ENCODE measurements around the gene KCNT2. TPM values are rescaled to one million over a fixed set of nuclear protein-coding genes. Genes with fewer than 3 reads are reported as not detected.

Gene KCNT2
- total and polyA plus RNA-seq, 10 of the 15 experiments (the other 5 are each of a cell fraction or from before 2014, with no cell fraction given): not detected

GRCh38 chr1:196461521-196461920 is 146.7 kb downstream of the KCNT2 start:
- no peaks in the 10 kb centered on the region for H3K27me3 ChIP-seq (replicated peaks in 1 of 2; ENCODE audit: control insufficient read depth in 2 of 2, insufficient read depth in 2 of 2, low read length in 1 of 2)
- H3K36me3 ChIP-seq (ENCODE audit: control insufficient read depth in 2 of 2, insufficient read depth in 2 of 2, low read length in 1 of 2): no peaks in the 10 kb centered on the region
- RAD21 ChIA-PET (ENCODE audit: unreplicated experiment): no interaction called here
- SMC1A ChIA-PET (ENCODE audit: uncharacterized antibody, unreplicated experiment): interaction anchor here (0.9 kb wide), 1 partner anchor 18 kb away, joined by 3 read pairs; no protein-coding TSS in a partner anchor
- no peak overlapping the region for H3K4me3 ChIP-seq
- TF ChIP-seq NFXL1 (IDR thresholded peaks at IDR 0.05; ENCODE audit: borderline replicate concordance): no peak
- TF ChIP-seq BCL3 (IDR thresholded peaks at IDR 0.05; ENCODE audit: borderline replicate concordance, insufficient read depth, low read depth, low read length, poor library complexity, severe bottlenecking): no peak
- no peak for TF ChIP-seq ASH2L (IDR thresholded peaks at IDR 0.05; ENCODE audit: borderline replicate concordance, low read depth)
- TF ChIP-seq ELK1 (IDR thresholded peaks at IDR 0.05; ENCODE audit: low read depth, low read length): no peak
- no peak for TF ChIP-seq E2F4 (IDR thresholded peaks at IDR 0.05; ENCODE audit: low read depth, low read length)
- TF ChIP-seq CREB1 (IDR thresholded peaks at IDR 0.05; ENCODE audit: low read depth): no peak
- TF ChIP-seq BACH1 (IDR thresholded peaks at IDR 0.05; ENCODE audit: borderline replicate concordance): no peak
- no peak for TF ChIP-seq E2F8 (IDR thresholded peaks at IDR 0.05; ENCODE audit: low read depth, partially characterized antibody)
- no peak for TF ChIP-seq POLR2AphosphoS2 (IDR thresholded peaks at IDR 0.05; ENCODE audit: low read depth, low read length)
- no peak for TF ChIP-seq TCF3 (IDR thresholded peaks at IDR 0.05; ENCODE audit: borderline replicate concordance, insufficient read depth, low read depth, low read length)
- TF ChIP-seq RAD21 (IDR thresholded peaks at IDR 0.05; ENCODE audit: insufficient read depth, low read depth, low read length): no peak
- ATAC-seq (no peak), FAIRE-seq (no peak), DNase-seq (ENCODE audit: low read depth, low spot score) (no peak)
- no peak overlapping the region for H3K27ac ChIP-seq (ENCODE audit: control insufficient read depth, insufficient read depth)
- WGBS (ENCODE audit: insufficient coverage, insufficient replicate concordance, low lambda C conversion rate, missing lambda C conversion rate): 24% methylated on average over 3 of the region's 3 CpGs
- intact Hi-C loops (cut with micrococcal nuclease; ENCODE audit: unreplicated experiment): no loop called here
- H3K79me2 ChIP-seq (ENCODE audit: control insufficient read depth, insufficient read depth, low read length): no peaks in the 10 kb centered on the region
- H3K4me1 ChIP-seq (ENCODE audit: control insufficient read depth, insufficient read depth, low read length): no peaks in the 10 kb centered on the region
- no peak overlapping the region for H2AFZ ChIP-seq (ENCODE audit: control insufficient read depth, low read depth, low read length)
- H3K9me3 ChIP-seq (replicated peaks; ENCODE audit: control insufficient read depth, insufficient read depth, low read length): no peaks in the 10 kb centered on the region
- no TSS peak for BruUV-seq (replicated peaks)
- no peak overlapping the region for H3K4me2 ChIP-seq (ENCODE audit: control insufficient read depth, insufficient read depth)
- no peaks in the 10 kb centered on the region for H4K20me1 ChIP-seq (ENCODE audit: control insufficient read depth, insufficient read depth)
- CTCF ChIA-PET: no interaction called here
- POLR2A ChIA-PET: no interaction called here
- H3K9ac ChIP-seq (ENCODE audit: control insufficient read depth, insufficient read depth, low read length): no peak overlapping the region
- in situ Hi-C loops (cut with MboI): no loop called here

All from GM12878 (cell line).